SK-N-SH (cell line): Measurements from ENCODE around the gene PLD4. TPM values are rescaled to one million over a fixed set of nuclear protein-coding genes. Genes with fewer than 3 reads are reported as not detected.

Experiments
- CTCF ChIA-PET: fragments of 300-600, 350-600 bp; formaldehyde crosslinking; extraction: SDS; loops from one replicate; lab custom pipeline; 2021; lab: Yijun Ruan, JAX
- POLR2A ChIA-PET: fragments of 350-600 bp; sonication (Branson Sonifier 250); formaldehyde crosslinking; extraction: SDS; loops from one replicate; lab custom pipeline; 2020; ENCODE audit warnings: antibody characterized with exemption, inconsistent platforms; lab: Yijun Ruan, JAX
- DNase-seq: peaks from one replicate; pipeline ENCODE4 v3.0.0; 2012
- H2AFZ ChIP-seq: fragments of 200-600 bp; sonication (generic); 2 replicates; pipeline ENCODE4 v1.8.1; 2016; ENCODE audit warnings: antibody characterized with exemption, mild to moderate bottlenecking, low read depth
- H3F3A ChIP-seq: fragments of 200-600 bp; sonication (generic); replicated peaks from 2 replicates; pipeline ENCODE3; 2016; ENCODE audit warnings: antibody characterized with exemption, mild to moderate bottlenecking; ENCODE audit not compliant: insufficient read depth
- H3K27ac ChIP-seq, 2 experiments: fragments of 200-500 bp in 1 of 2; fragments of 200-600 bp in 1 of 2; sonication (Bioruptor generic) in 1 of 2; sonication (generic), shearing (Covaris generic) in 1 of 2; 2 replicates each; pipeline versions ENCODE4 v1.5.1 to v1.6.1; 2014 to 2016; ENCODE audit warnings: low read depth in 2 of 2, inconsistent platforms in 1 of 2, low read length in 1 of 2, mild to moderate bottlenecking in 1 of 2, mixed read lengths in 1 of 2
- H3K27me3 ChIP-seq: fragments of 200-600 bp; sonication (generic), shearing (Covaris generic); 2 replicates; pipeline ENCODE4 v1.6.1; 2016; ENCODE audit warnings: mixed run types; ENCODE audit not compliant: insufficient read depth
- H3K36me3 ChIP-seq, 2 experiments: fragments of 200-500 bp in 1 of 2; fragments of 200-600 bp in 1 of 2; sonication (Bioruptor generic) in 1 of 2; sonication (generic) in 1 of 2; replicated peaks in 1 of 2; 2 replicates each; pipeline versions ENCODE3 to v1.5.1; 2014 to 2016; ENCODE audit warnings: low read length in 1 of 2, mild to moderate bottlenecking in 1 of 2; ENCODE audit not compliant: insufficient read depth in 2 of 2, control insufficient read depth in 1 of 2
- H3K4me1 ChIP-seq, 2 experiments: fragments of 200-500 bp in 1 of 2; fragments of 200-600 bp in 1 of 2; sonication (Bioruptor generic) in 1 of 2; sonication (generic), shearing (Covaris generic) in 1 of 2; 2 replicates each; pipeline versions ENCODE4 v1.5.1 to v1.6.1; 2014 to 2016; ENCODE audit warnings: low read depth in 1 of 2, low read length in 1 of 2, mixed run types in 1 of 2; ENCODE audit not compliant: insufficient read depth in 2 of 2, control insufficient read depth in 1 of 2
- H3K4me2 ChIP-seq: fragments of 200-600 bp; sonication (generic), shearing (Covaris generic); 2 replicates; pipeline ENCODE4 v1.6.1; 2017; ENCODE audit warnings: mixed run types
- H3K4me3 ChIP-seq, 2 experiments: fragments of 200-500 bp in 1 of 2; fragments of 200-600 bp in 1 of 2; sonication (Bioruptor generic) in 1 of 2; sonication (generic), shearing (Covaris generic) in 1 of 2; 2 replicates each; pipeline versions ENCODE4 v1.5.1 to v1.8.1; 2014 to 2016; ENCODE audit warnings: low read depth in 2 of 2, inconsistent platforms in 1 of 2, low read length in 1 of 2, mild to moderate bottlenecking in 1 of 2, mixed read lengths in 1 of 2, moderate library complexity in 1 of 2
- H3K79me2 ChIP-seq: fragments of 200-600 bp; sonication (generic); 2 replicates; pipeline ENCODE4 v1.8.1; 2017; ENCODE audit warnings: mild to moderate bottlenecking; ENCODE audit not compliant: insufficient read depth
- H3K9ac ChIP-seq: fragments of 200-600 bp; sonication (generic); 2 replicates; pipeline ENCODE4 v1.6.1; 2017; ENCODE audit warnings: mixed run types
- H3K9me2 ChIP-seq: fragments of 200-600 bp; sonication (generic); 2 replicates; pipeline ENCODE4 v1.6.1; 2017; ENCODE audit warnings: mixed run types
- H3K9me3 ChIP-seq: fragments of 200-600 bp; sonication (generic); 2 replicates; pipeline ENCODE4 v1.6.1; 2017; ENCODE audit warnings: mixed run types, mild to moderate bottlenecking, moderate library complexity
- H4K20me1 ChIP-seq: fragments of 200-600 bp; sonication (generic); 2 replicates; pipeline ENCODE4 v1.6.1; 2017; ENCODE audit warnings: mild to moderate bottlenecking, mixed run types; ENCODE audit not compliant: insufficient read depth
- ELF1 ChIP-seq: IDR thresholded peaks from 2 replicates; pipeline ENCODE4 v1.4.0; 2012
- EP300 ChIP-seq, 2 experiments: IDR thresholded peaks; 2 replicates each; pipeline versions ENCODE4 v1.4.0 to v1.6.1; 2012; ENCODE audit warnings: borderline replicate concordance in 1 of 2, low read depth in 1 of 2, low read length in 1 of 2
- EZH2phosphoT487 ChIP-seq: fragments of 200-600 bp; sonication (generic); IDR thresholded peaks from 2 replicates; pipeline ENCODE4 v1.6.1; 2017; ENCODE audit warnings: low read depth, mixed run types, mild to moderate bottlenecking, antibody characterized with exemption, moderate library complexity, borderline replicate concordance
- FOXJ3 ChIP-seq: sonication (generic); formaldehyde crosslinking; IDR thresholded peaks from 2 replicates; pipeline ENCODE4 v1.5.1; 2020; ENCODE audit warnings: mild to moderate bottlenecking, missing genetic modification reagents
- GABPA ChIP-seq: IDR thresholded peaks from 2 replicates; pipeline ENCODE4 v1.4.0; 2012; ENCODE audit warnings: low read depth, mild to moderate bottlenecking
- JUND ChIP-seq: IDR thresholded peaks from 2 replicates; pipeline ENCODE4 v1.4.0; 2012
- MXI1 ChIP-seq: IDR thresholded peaks from 2 replicates; pipeline ENCODE4 v1.6.1; 2012; ENCODE audit warnings: mild to moderate bottlenecking, low read depth, low read length, improper control_type of control experiment
- NFIC ChIP-seq: IDR thresholded peaks from 2 replicates; pipeline ENCODE4 v1.4.0; 2012; ENCODE audit warnings: borderline replicate concordance
- NRF1 ChIP-seq: IDR thresholded peaks from 2 replicates; pipeline ENCODE4 v1.6.1; 2012; ENCODE audit warnings: low read depth, mild to moderate bottlenecking, low read length
- RAD21 ChIP-seq: IDR thresholded peaks from 2 replicates; pipeline ENCODE4 v1.6.1; 2012; ENCODE audit warnings: mild to moderate bottlenecking, low read length
- RFX5 ChIP-seq: IDR thresholded peaks from 2 replicates; pipeline ENCODE4 v1.6.1; 2012; ENCODE audit warnings: mild to moderate bottlenecking, improper control_type of control experiment, low read length
- RXRA ChIP-seq: IDR thresholded peaks from 2 replicates; pipeline ENCODE4 v1.4.0; 2012; ENCODE audit warnings: low read depth, mild to moderate bottlenecking, borderline replicate concordance
- TCF12 ChIP-seq: IDR thresholded peaks from 2 replicates; pipeline ENCODE4 v1.4.0; 2012
- WGBS: methylation state at CpG from one replicate; pipeline ENCODE4 v1.1.6; 2017; ENCODE audit warnings: low lambda C conversion rate; 5-methylcytosine and 5-hydroxymethylcytosine counted together
- polyA plus RNA-seq, 3 experiments: library from polyadenylated mRNA; depleted of rRNA; stranded (reverse); fragments of >200 nt; gene quantifications; 2 replicates each; pipeline ENCODE4 v1.2.3, GENCODE V29; 2012
- TF ChIP-seq, protein P1 (sequence below): IDR thresholded peaks from 2 replicates; pipeline ENCODE4 v1.6.1; 2012; ENCODE audit warnings: mild to moderate bottlenecking, low read depth, low read length, moderate library complexity
- TF ChIP-seq, protein P2 (sequence below): fragments of 200-600 bp; sonication (generic); IDR thresholded peaks from 2 replicates; pipeline ENCODE4 v1.6.1; 2017; ENCODE audit warnings: antibody characterized with exemption, mild to moderate bottlenecking, moderate library complexity
- TF ChIP-seq, protein P3 (sequence below): IDR thresholded peaks from 2 replicates; pipeline ENCODE4 v1.4.0; 2012; ENCODE audit warnings: low read depth

PLD4 gene
- polyA plus RNA-seq, 1 of the 3 experiments (the other 2 are of a cell fraction), result 0.02 TPM

DNA sequence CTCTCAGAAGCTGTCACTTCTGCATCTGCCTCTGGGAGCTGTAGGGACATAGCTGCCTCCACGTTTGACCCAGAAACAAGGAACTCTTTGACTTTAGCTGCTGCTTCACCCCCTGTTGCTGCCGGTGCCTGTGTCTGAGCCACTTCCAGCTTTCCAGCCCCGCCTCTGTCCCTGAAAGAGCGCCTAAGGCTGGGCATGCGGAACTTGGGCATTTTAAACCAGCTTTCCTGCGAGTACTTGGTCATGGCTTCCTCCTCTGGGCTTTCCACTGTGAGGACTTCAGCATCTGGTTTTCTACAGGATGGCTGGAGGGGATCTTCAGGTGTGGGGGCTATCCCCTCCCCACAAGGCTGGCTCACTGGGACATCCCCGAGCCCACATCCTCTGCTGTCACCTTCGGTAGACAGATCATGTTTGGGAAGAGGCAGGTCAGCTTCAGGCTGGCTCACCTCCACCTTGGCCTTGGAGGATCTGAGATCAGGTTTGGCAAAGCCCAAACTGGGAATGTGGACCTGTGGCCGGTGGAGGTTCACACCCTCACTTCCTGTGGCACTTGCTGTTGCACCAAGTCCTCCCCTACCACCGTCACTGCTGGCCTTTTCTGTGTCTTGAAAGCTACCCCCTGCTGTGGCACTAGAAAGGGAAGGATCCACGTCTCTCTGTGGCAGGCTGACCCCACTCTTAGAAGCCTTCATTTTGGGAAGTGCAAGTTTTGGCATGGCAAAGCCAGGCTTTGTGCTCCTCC is 15.2 kb downstream of the PLD4 start (continued):
- TF ChIP-seq, protein P1, sequence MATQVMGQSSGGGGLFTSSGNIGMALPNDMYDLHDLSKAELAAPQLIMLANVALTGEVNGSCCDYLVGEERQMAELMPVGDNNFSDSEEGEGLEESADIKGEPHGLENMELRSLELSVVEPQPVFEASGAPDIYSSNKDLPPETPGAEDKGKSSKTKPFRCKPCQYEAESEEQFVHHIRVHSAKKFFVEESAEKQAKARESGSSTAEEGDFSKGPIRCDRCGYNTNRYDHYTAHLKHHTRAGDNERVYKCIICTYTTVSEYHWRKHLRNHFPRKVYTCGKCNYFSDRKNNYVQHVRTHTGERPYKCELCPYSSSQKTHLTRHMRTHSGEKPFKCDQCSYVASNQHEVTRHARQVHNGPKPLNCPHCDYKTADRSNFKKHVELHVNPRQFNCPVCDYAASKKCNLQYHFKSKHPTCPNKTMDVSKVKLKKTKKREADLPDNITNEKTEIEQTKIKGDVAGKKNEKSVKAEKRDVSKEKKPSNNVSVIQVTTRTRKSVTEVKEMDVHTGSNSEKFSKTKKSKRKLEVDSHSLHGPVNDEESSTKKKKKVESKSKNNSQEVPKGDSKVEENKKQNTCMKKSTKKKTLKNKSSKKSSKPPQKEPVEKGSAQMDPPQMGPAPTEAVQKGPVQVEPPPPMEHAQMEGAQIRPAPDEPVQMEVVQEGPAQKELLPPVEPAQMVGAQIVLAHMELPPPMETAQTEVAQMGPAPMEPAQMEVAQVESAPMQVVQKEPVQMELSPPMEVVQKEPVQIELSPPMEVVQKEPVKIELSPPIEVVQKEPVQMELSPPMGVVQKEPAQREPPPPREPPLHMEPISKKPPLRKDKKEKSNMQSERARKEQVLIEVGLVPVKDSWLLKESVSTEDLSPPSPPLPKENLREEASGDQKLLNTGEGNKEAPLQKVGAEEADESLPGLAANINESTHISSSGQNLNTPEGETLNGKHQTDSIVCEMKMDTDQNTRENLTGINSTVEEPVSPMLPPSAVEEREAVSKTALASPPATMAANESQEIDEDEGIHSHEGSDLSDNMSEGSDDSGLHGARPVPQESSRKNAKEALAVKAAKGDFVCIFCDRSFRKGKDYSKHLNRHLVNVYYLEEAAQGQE, result no peak
- TF ChIP-seq EP300 (IDR thresholded peaks at IDR 0.05; ENCODE audit: borderline replicate concordance in 1 of 2, low read depth in 1 of 2, low read length in 1 of 2) (no peak), NRF1 (no peak), GABPA (no peak), NFIC (no peak), RXRA (no peak), TCF12 (no peak), MXI1 (no peak), RFX5 (no peak), EZH2phosphoT487 (no peak), JUND (no peak)
- TF ChIP-seq, all 33 proteins: peak for 0

DNA sequence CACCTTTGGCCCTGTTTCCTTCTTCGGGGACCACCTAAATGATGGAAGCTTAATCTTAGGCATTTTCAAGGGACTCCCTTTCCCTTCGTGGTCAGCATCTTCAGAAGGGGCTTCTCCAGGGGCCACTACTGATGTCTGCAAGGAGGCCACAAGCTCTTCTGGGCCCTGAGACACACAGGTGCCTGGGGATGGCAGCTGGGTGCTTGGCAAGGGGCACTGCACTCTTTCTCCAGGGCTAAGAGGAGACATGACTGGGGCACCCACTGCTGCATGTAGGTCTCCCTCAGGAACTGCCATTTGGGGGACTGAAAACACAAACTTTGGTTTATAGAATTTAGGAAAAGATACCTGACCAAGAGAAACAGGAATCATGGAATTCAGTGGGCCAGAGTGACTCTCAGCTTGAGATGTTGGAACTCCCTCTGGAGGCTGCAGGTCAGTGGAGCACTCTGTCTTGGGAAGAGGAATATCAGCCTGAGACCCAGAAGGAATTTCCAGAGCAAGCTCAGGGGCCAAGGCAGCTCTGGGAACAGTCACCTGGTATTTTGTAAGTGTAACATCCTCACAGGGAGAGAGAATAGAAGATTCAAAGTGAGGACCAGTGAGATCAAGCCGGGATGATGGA is 16.0 kb downstream of the PLD4 start:
- Histone ChIP-seq H4K20me1 (no peaks in the 10 kb centered on the region), H3K79me2 (no peaks in the 10 kb centered on the region), H3K27me3 (no peaks in the 10 kb centered on the region), H3K4me2 (no peak overlapping the region), H3F3A (peaks cover 3% of the 10 kb centered on the region), H3K9me3 (no peaks in the 10 kb centered on the region), H3K27ac (no peak overlapping the region)
- TF ChIP-seq, protein P2, sequence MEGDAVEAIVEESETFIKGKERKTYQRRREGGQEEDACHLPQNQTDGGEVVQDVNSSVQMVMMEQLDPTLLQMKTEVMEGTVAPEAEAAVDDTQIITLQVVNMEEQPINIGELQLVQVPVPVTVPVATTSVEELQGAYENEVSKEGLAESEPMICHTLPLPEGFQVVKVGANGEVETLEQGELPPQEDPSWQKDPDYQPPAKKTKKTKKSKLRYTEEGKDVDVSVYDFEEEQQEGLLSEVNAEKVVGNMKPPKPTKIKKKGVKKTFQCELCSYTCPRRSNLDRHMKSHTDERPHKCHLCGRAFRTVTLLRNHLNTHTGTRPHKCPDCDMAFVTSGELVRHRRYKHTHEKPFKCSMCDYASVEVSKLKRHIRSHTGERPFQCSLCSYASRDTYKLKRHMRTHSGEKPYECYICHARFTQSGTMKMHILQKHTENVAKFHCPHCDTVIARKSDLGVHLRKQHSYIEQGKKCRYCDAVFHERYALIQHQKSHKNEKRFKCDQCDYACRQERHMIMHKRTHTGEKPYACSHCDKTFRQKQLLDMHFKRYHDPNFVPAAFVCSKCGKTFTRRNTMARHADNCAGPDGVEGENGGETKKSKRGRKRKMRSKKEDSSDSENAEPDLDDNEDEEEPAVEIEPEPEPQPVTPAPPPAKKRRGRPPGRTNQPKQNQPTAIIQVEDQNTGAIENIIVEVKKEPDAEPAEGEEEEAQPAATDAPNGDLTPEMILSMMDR, result no peak
- TF ChIP-seq FOXJ3 (CRISPR knock-in tag) (no peak), RAD21 (peak; percentile 8; the same call in 1 of the 2 replicates), ELF1 (no peak), RXRA (no peak)
- TF ChIP-seq, protein P3, sequence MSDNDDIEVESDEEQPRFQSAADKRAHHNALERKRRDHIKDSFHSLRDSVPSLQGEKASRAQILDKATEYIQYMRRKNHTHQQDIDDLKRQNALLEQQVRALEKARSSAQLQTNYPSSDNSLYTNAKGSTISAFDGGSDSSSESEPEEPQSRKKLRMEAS, result no peak
- TF ChIP-seq, all 33 proteins: peak for 1
- peaks cover 7 to 24% of the 10 kb centered on the region in 2 experiments for H3K36me3 ChIP-seq
- no peak for DNase-seq
- no peaks in the 10 kb centered on the region for H3K9me2 ChIP-seq
- POLR2A ChIA-PET, result no interaction called here
- 69% methylated on average over 3 of the region's 3 CpGs for WGBS
- no peak overlapping the region for H2AFZ ChIP-seq
- no peaks in the 10 kb centered on the region for H3K4me1 ChIP-seq
- H3K4me3 ChIP-seq, result no peak overlapping the region
- CTCF ChIA-PET, result interaction anchor here (1.5 to 2.4 kb wide), 4 partner anchors 23 to 105 kb away, joined by 3 to 12 read pairs (median 6); no protein-coding TSS in a partner anchor
- no peak overlapping the region for H3K9ac ChIP-seq
